ENCODE measurements around the gene PRSS27. TPM values are rescaled to one million over a fixed set of nuclear protein-coding genes. Genes with fewer than 3 reads are reported as not detected.

The PRSS27 gene
- 1.3 and 4.5 TPM in 2 replicates for total RNA-seq

- H3K27me3 ChIP-seq (ENCODE audit: control insufficient read depth, insufficient read depth, low read length), result no peaks in the 10 kb centered on the region
- no peak for TF ChIP-seq CTCF (IDR thresholded peaks at IDR 0.05; ENCODE audit: insufficient read depth, low read length, severe bottlenecking)
- DNase-seq (ENCODE audit: low read depth) (no peak), FAIRE-seq (no peak)
- no peaks in the 10 kb centered on the region for H3K36me3 ChIP-seq (ENCODE audit: control insufficient read depth, insufficient read depth, low read length)
- H3K4me3 ChIP-seq (ENCODE audit: low read depth, low read length), result peak within 1 kb of the TSS; percentile 55
Observed at GRCh38 chr16:2720064-2720457, at the start of gene PRSS27. TSS of gene PRSS27 (minus strand) at chr16:2720224. CDS start at chr16:2720160, 64 bp downstream.

GRCh38 chr16:2769675-2770056, 49.6 kb upstream of the PRSS27 start:
- Histone ChIP-seq H3K27me3 (ENCODE audit: control insufficient read depth, insufficient read depth, low read length) (no peaks in the 10 kb centered on the region), H3K4me3 (ENCODE audit: low read depth, low read length) (no peak overlapping the region), H3K36me3 (ENCODE audit: control insufficient read depth, insufficient read depth, low read length) (peaks cover 50% of the 10 kb centered on the region)
- FAIRE-seq (peak; percentile 68), DNase-seq (ENCODE audit: low read depth) (peak; percentile 50)
- TF ChIP-seq CTCF (IDR thresholded peaks at IDR 0.05; ENCODE audit: insufficient read depth, low read length, severe bottlenecking), result no peak

- no peak for TF ChIP-seq CTCF (IDR thresholded peaks at IDR 0.05; ENCODE audit: insufficient read depth, low read length, severe bottlenecking)
- Histone ChIP-seq H3K27me3 (ENCODE audit: control insufficient read depth, insufficient read depth, low read length) (no peaks in the 10 kb centered on the region), H3K4me3 (ENCODE audit: low read depth, low read length) (no peak overlapping the region), H3K36me3 (ENCODE audit: control insufficient read depth, insufficient read depth, low read length) (peaks cover 49% of the 10 kb centered on the region)
- FAIRE-seq, result no peak
- DNase-seq (ENCODE audit: low read depth), result no peak
Observed at GRCh38 chr16:2769100-2769529, 49.1 kb upstream of the PRSS27 start.

- no peak for FAIRE-seq
- Histone ChIP-seq H3K27me3 (ENCODE audit: control insufficient read depth, insufficient read depth, low read length) (no peaks in the 10 kb centered on the region), H3K36me3 (ENCODE audit: control insufficient read depth, insufficient read depth, low read length) (peaks cover 52% of the 10 kb centered on the region), H3K4me3 (ENCODE audit: low read depth, low read length) (no peak overlapping the region)
- TF ChIP-seq CTCF (IDR thresholded peaks at IDR 0.05; ENCODE audit: insufficient read depth, low read length, severe bottlenecking), result no peak
- no peak for DNase-seq (ENCODE audit: low read depth)
Observed at GRCh38 chr16:2768403-2769089, 48.5 kb upstream of the PRSS27 start.

- FAIRE-seq, result no peak
Observed at GRCh38 chr16:2767891-2768290, 47.9 kb upstream of the PRSS27 start.

More at GRCh38 chr16:2767891-2768290, 47.9 kb upstream of the PRSS27 start:
- DNase-seq (ENCODE audit: low read depth), result peak; percentile 23
- Histone ChIP-seq H3K36me3 (ENCODE audit: control insufficient read depth, insufficient read depth, low read length) (peaks cover 56% of the 10 kb centered on the region), H3K27me3 (ENCODE audit: control insufficient read depth, insufficient read depth, low read length) (no peaks in the 10 kb centered on the region), H3K4me3 (ENCODE audit: low read depth, low read length) (no peak overlapping the region)
- no peak for TF ChIP-seq CTCF (IDR thresholded peaks at IDR 0.05; ENCODE audit: insufficient read depth, low read length, severe bottlenecking)
